HG02943 (cell line): ENCODE data around the gene RBMS1.

Source experiments
- ATAC-seq: cut with Tn5 transposase; IDR thresholded peaks from one replicate; pipeline ENCODE4 v1.9.1; 2021; ENCODE audit warnings: mild to moderate bottlenecking, low read depth, moderate library complexity; ENCODE audit not compliant: unreplicated experiment

RBMS1 gene

GRCh38 chr2:160390544-160391455, 102.8 kb downstream of the RBMS1 start:
- ATAC-seq: no peak

GRCh38 chr2:160389875-160390274, 103.7 kb downstream of the RBMS1 start:
- ATAC-seq: no peak

- ATAC-seq: no peak
These were observed 104.9 kb downstream of the RBMS1 start for GRCh38 chr2:160388464-160389263.

GRCh38 chr2:160387558-160388262, 105.9 kb downstream of the RBMS1 start:
- no peak for ATAC-seq

- ATAC-seq: no peak
These were observed 108.8 kb downstream of the RBMS1 start for GRCh38 chr2:160384791-160385190.

GRCh38 chr2:160381425-160381951, 112.1 kb downstream of the RBMS1 start:
- ATAC-seq: no peak

- no peak for ATAC-seq
These were observed 113.0 kb downstream of the RBMS1 start for GRCh38 chr2:160380611-160381010.

GRCh38 chr2:160380000-160380570, 113.5 kb downstream of the RBMS1 start:
- ATAC-seq: no peak

GRCh38 chr2:160379399-160379798, 114.2 kb downstream of the RBMS1 start:
- ATAC-seq: no peak

- no peak for ATAC-seq
These were observed 116.2 kb downstream of the RBMS1 start for GRCh38 chr2:160377204-160377995.

- no peak for ATAC-seq
These were observed 117.0 kb downstream of the RBMS1 start for GRCh38 chr2:160376576-160376975.

- no peak for ATAC-seq
These were observed 117.7 kb downstream of the RBMS1 start for GRCh38 chr2:160375802-160376469.

GRCh38 chr2:160375037-160375436, 118.6 kb downstream of the RBMS1 start:
- no peak for ATAC-seq

- ATAC-seq: no peak
These were observed 119.9 kb downstream of the RBMS1 start for GRCh38 chr2:160373666-160374065.

- ATAC-seq: no peak
These were observed 120.3 kb downstream of the RBMS1 start for GRCh38 chr2:160373263-160373662.

- no peak for ATAC-seq
These were observed 121.0 kb downstream of the RBMS1 start for GRCh38 chr2:160372585-160372984.

- ATAC-seq: no peak
These were observed 121.6 kb downstream of the RBMS1 start for GRCh38 chr2:160372010-160372356.

- no peak for ATAC-seq
These were observed 122.2 kb downstream of the RBMS1 start for GRCh38 chr2:160371251-160372009.
